ENCODE data around the gene KCTD13.

Gene KCTD13

DNA sequence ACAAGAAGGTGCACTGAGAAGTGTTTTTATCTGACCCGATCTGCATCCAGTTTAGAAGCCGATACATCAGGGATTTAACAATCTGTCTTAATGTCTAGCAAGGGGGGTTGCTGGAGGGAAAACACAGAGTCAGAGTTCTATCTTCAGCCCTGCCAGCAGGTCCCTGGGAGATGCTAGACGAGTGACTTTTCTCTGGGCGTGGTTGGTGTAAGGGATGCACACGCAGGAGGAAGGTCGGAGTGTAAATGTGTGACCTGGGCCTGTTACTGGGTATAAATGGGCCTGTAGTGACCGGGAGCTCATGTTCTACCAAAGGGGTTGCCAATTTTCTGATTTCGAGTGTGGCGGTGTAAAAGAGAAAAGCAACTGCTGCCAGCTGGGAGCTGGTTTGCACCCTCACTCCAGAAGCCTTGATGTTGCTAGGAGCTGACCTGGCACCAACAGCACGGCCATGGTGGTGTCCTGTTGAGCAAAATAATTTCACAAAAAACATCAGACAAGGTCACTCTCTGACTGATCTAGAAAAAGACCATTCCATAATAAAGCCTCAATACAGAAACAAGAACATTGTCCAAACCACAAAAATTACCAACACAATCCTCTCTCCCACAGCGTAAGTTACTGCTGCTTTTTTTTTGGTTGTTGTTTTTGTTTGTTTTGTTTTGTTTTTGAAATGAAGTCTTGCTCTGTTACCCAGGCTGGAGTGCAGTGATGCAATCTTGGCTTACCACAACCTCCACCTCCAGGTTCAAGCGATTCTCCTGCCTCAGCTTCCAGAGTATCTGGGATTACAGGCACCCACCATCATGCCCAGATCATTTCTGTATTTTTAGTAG, 1.3 kb upstream of the KCTD13 start:
- H3K27ac ChIP-seq (ENCODE audit: low read depth, low read length) = peak overlapping the region; percentile 93
- H3K36me3 ChIP-seq (ENCODE audit: control insufficient read depth, insufficient read depth, low read length) = no peaks in the 10 kb centered on the region
- no peak overlapping the region for H3K9ac ChIP-seq (ENCODE audit: low read length)
- H3K4me3 ChIP-seq (ENCODE audit: low read length) = peak overlapping the region; percentile 82
- H3K4me1 ChIP-seq (ENCODE audit: control insufficient read depth, insufficient read depth, low read length) = peaks cover 8% of the 10 kb centered on the region
- no peaks in the 10 kb centered on the region for H3K27me3 ChIP-seq (ENCODE audit: control insufficient read depth, insufficient read depth, low read length)

DNA sequence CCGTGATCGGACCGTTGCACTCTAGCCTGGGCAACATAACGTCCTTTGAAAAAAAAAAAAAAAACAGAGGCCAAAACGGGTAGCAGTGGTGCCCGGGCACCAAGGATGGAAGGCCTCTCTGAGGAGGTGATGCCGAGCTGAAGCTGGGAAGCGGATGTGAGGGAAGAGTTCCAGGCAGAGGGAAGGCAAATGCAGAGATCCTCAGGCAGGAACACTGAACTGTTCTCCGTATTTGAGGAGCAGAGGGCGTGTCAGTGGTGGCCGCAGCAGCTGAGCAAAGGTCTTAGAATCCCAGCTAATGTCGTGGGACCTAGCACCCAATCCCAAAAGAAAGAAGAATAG, 656 bp upstream of the KCTD13 start:
- peak overlapping the region; percentile 93 for H3K27ac ChIP-seq (ENCODE audit: low read depth, low read length)
- H3K4me3 ChIP-seq (ENCODE audit: low read length) = peak overlapping the region; percentile 82

DNA sequence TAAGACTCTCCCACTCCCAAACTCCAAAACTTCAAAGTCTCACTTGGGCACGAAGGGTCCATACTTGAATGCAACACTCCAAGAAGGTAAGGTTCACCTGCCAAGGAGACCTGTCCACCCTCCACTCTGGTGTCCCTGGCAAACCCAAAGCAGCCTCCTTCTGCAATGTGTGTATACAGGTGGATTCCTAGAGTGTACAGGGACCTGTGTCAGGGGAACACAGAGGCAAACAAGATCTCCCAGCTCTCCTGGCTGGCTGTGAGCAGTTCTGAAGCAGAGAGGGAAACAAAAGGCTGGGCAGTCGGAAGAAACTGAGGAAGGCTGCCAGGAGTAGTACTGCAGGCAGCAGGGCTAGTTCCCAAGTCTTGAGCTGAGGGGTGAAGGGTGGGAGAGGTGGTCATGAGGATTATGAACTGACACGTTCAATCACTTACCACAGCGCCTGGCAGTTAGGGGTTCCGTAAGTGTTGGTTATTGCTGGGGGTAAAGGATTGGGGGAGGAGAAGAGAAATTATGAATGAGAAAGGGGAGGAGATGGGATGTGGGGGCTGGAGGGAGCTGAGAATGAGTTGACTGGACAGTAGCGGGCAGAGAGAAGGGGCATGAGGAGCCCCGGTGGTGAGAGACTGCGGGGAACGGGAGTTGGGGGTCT, 795 bp downstream of the KCTD13 start:
- no peak overlapping the region for H3K27ac ChIP-seq (ENCODE audit: low read depth, low read length)
- peaks cover 2% of the 10 kb centered on the region for H3K36me3 ChIP-seq (ENCODE audit: control insufficient read depth, insufficient read depth, low read length)
- no peaks in the 10 kb centered on the region for H3K27me3 ChIP-seq (ENCODE audit: control insufficient read depth, insufficient read depth, low read length)
- peak overlapping the region; percentile 33 for H3K9ac ChIP-seq (ENCODE audit: low read length)
- peak overlapping the region; percentile 79 for H3K4me3 ChIP-seq (ENCODE audit: low read length)
- H3K4me1 ChIP-seq (ENCODE audit: control insufficient read depth, insufficient read depth, low read length) = peaks cover 8% of the 10 kb centered on the region

More for the DNA sequence above, 656 bp upstream of the KCTD13 start:
- H3K4me1 ChIP-seq (ENCODE audit: control insufficient read depth, insufficient read depth, low read length) = peaks cover 8% of the 10 kb centered on the region
- H3K27me3 ChIP-seq (ENCODE audit: control insufficient read depth, insufficient read depth, low read length) = no peaks in the 10 kb centered on the region
- H3K36me3 ChIP-seq (ENCODE audit: control insufficient read depth, insufficient read depth, low read length) = peaks cover under 1% of the 10 kb centered on the region
- peak overlapping the region; percentile 86 for H3K9ac ChIP-seq (ENCODE audit: low read length)

DNA sequence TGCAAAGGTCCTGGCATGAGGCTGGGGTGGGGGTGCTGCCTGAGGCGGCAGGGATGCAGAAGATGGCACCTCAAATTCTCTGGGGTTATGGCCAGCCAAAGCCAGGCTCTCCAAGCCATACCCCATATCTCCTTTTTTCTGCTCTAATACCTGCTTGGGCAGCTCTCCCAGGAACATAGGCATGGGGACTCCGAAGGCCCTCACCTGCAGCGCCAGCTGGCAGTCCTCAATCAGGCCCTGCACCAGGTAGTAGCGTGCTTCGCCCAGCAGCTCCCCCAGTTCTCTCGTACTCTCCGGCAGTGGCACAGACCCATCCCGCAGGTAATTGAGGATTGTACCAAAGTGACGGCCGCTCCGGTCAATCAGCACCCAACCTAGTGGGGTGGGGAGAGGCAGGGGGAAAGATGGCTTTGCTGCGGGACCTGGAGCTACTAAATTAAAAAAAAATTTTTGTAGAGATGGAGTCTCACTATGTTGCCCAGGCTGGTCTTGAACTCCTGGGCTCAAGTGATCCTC, 3.0 kb downstream of the KCTD13 start:
- no peak overlapping the region for H3K9ac ChIP-seq (ENCODE audit: low read length)

DNA sequence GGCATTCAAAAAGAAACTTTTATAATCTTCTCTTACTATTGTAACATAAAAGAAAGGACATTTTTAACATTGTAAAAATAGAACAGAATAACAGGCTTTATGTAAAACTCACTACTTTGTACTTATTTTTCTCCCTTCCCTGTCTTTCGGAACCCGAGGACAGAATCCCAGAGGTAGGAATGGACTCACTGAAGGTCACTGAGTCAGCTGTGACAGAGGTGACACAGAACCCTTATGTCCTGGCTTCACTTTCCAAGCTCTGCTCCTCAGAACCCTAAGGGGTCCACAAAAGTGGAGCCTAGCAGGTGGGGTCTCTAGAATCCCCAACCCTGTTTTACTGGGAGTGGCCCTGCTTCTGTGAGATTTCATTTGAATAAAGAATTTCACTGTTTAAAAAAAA, 3.7 kb downstream of the KCTD13 start:
- Histone ChIP-seq H3K9ac (ENCODE audit: low read length) (no peak overlapping the region), H3K36me3 (ENCODE audit: control insufficient read depth, insufficient read depth, low read length) (peaks cover 2% of the 10 kb centered on the region), H3K27me3 (ENCODE audit: control insufficient read depth, insufficient read depth, low read length) (no peaks in the 10 kb centered on the region), H3K4me3 (ENCODE audit: low read length) (no peak overlapping the region), H3K27ac (ENCODE audit: low read depth, low read length) (no peak overlapping the region), H3K4me1 (ENCODE audit: control insufficient read depth, insufficient read depth, low read length) (peaks cover 8% of the 10 kb centered on the region)

More for the DNA sequence above, 3.0 kb downstream of the KCTD13 start:
- H3K27me3 ChIP-seq (ENCODE audit: control insufficient read depth, insufficient read depth, low read length) = no peaks in the 10 kb centered on the region
- peaks cover 8% of the 10 kb centered on the region for H3K4me1 ChIP-seq (ENCODE audit: control insufficient read depth, insufficient read depth, low read length)
- H3K36me3 ChIP-seq (ENCODE audit: control insufficient read depth, insufficient read depth, low read length) = peaks cover 2% of the 10 kb centered on the region
- H3K4me3 ChIP-seq (ENCODE audit: low read length) = no peak overlapping the region
- H3K27ac ChIP-seq (ENCODE audit: low read depth, low read length) = no peak overlapping the region

DNA sequence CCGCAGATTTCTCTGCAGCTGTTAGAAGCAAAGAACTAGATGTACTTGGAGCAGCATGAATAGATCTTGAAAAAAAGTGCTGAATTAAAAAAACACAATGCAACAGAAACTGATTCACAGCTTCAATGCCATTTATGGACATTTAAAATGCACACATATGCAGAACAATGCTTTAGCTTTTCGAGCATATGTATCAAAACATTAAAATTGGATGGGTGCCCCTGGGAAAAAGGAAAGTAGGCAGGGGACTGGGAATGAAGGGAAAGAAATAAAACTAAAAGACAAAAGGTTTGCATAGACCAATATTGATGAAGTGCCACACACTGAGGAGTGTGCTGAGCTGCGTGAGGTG, 5.0 kb downstream of the KCTD13 start:
- Histone ChIP-seq H3K27ac (ENCODE audit: low read depth, low read length) (no peak overlapping the region), H3K4me3 (ENCODE audit: low read length) (no peak overlapping the region), H3K36me3 (ENCODE audit: control insufficient read depth, insufficient read depth, low read length) (peaks cover 2% of the 10 kb centered on the region), H3K4me1 (ENCODE audit: control insufficient read depth, insufficient read depth, low read length) (peaks cover 4% of the 10 kb centered on the region), H3K27me3 (ENCODE audit: control insufficient read depth, insufficient read depth, low read length) (no peaks in the 10 kb centered on the region), H3K9ac (ENCODE audit: low read length) (no peak overlapping the region)

DNA sequence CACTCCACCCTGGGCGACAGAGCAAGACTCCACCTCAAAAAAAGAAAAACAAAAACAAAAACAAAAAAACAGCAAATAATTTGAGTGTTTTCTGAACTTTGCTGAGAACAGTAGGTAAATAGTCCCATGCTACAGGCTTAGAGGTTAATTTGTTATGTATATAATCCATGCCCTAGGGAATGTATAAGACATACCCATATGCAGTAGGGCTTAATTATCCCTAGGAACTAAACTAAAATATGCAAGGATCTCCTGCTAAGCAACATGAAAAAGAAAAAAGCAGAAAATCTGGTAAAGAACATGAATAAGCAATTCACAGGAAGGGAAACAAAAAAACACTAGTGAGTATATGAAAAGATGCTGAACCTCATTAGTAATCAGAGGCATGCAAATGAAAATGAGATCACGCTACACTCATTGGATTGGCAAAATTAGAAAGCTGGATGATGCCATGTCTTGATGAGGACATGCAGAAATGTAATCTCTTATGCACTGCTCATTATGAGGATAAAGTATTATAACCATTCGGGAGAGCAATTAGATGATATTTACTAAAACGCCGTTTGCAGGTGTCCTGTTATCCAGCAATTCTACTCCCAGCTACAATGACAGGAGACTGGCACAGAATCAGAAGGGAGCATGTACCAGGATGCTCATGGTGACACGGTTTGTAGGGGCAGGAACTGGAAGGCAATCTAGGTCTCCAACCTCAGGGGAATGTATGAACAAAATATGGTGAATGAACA, 5.6 kb downstream of the KCTD13 start:
- Histone ChIP-seq H3K9ac (ENCODE audit: low read length) (no peak overlapping the region), H3K27ac (ENCODE audit: low read depth, low read length) (no peak overlapping the region), H3K36me3 (ENCODE audit: control insufficient read depth, insufficient read depth, low read length) (peaks cover 2% of the 10 kb centered on the region), H3K27me3 (ENCODE audit: control insufficient read depth, insufficient read depth, low read length) (no peaks in the 10 kb centered on the region), H3K4me1 (ENCODE audit: control insufficient read depth, insufficient read depth, low read length) (peaks cover 4% of the 10 kb centered on the region), H3K4me3 (ENCODE audit: low read length) (no peak overlapping the region)

GRCh38 chr16:29916979-29917378, 9.0 kb downstream of the KCTD13 start:
- Histone ChIP-seq H3K36me3 (ENCODE audit: control insufficient read depth, insufficient read depth, low read length) (peaks cover 2% of the 10 kb centered on the region), H3K9ac (ENCODE audit: low read length) (no peak overlapping the region), H3K27ac (ENCODE audit: low read depth, low read length) (no peak overlapping the region)

DNA sequence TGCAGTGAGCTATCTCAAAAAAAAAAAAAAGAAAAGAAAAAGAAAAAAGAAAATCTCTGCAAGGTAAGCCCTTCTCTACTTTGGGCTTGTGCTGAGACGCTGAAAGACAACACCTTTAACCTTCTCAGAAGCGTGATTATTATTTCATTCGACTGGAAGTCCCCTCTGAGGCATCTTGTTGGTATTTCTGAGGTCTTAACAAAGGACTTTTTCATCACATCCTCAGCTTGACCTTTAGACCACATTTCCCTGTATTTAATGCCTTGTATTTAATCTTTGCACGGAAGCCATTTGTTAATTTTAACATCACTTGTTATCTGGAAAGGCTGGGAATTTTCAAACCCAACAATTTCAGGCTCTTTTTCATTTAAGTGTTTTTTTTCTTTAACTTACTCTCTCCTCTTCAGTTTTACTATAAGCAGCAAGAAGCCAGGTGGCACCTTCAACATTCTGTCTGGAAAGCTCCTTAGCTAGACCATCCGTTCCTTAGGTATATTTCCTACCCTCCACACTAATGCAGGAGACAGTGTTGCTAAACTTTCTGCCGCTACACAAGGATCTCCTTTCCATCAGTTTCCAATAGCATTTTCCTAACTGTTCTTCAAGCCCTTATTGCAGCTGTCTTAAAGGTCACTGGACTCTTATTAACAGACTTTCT, 10.3 kb downstream of the KCTD13 start:
- H3K27me3 ChIP-seq (ENCODE audit: control insufficient read depth, insufficient read depth, low read length) = no peaks in the 10 kb centered on the region
- no peaks in the 10 kb centered on the region for H3K36me3 ChIP-seq (ENCODE audit: control insufficient read depth, insufficient read depth, low read length)
- H3K27ac ChIP-seq (ENCODE audit: low read depth, low read length) = no peak overlapping the region
- no peak overlapping the region for H3K4me3 ChIP-seq (ENCODE audit: low read length)
- H3K4me1 ChIP-seq (ENCODE audit: control insufficient read depth, insufficient read depth, low read length) = no peaks in the 10 kb centered on the region
- H3K9ac ChIP-seq (ENCODE audit: low read length) = no peak overlapping the region

More at GRCh38 chr16:29916979-29917378, 9.0 kb downstream of the KCTD13 start:
- no peaks in the 10 kb centered on the region for H3K4me1 ChIP-seq (ENCODE audit: control insufficient read depth, insufficient read depth, low read length)
- H3K4me3 ChIP-seq (ENCODE audit: low read length) = no peak overlapping the region
- no peaks in the 10 kb centered on the region for H3K27me3 ChIP-seq (ENCODE audit: control insufficient read depth, insufficient read depth, low read length)

DNA sequence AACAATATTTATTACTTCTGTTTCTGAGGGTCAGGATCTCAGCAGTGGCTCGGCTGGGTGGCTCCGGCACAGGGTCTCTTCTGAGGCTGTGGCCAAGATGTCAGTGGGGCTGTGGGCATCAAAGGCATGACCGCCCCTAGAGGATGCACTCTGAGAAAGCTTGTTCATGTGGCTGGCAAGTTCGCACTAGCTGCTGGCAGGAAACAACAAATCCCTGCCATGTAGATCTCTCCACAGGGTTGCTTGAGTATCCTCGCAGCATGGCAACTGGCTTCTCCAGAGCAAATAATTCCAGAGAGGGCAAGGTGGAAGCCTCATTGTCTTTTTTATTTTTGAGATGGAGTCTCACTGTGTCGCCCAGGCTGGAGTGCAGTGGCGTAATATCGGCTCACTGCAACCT, 12.5 kb downstream of the KCTD13 start:
- no peaks in the 10 kb centered on the region for H3K4me1 ChIP-seq (ENCODE audit: control insufficient read depth, insufficient read depth, low read length)
- H3K9ac ChIP-seq (ENCODE audit: low read length) = no peak overlapping the region
- no peaks in the 10 kb centered on the region for H3K36me3 ChIP-seq (ENCODE audit: control insufficient read depth, insufficient read depth, low read length)
- no peak overlapping the region for H3K27ac ChIP-seq (ENCODE audit: low read depth, low read length)
- no peaks in the 10 kb centered on the region for H3K27me3 ChIP-seq (ENCODE audit: control insufficient read depth, insufficient read depth, low read length)
- no peak overlapping the region for H3K4me3 ChIP-seq (ENCODE audit: low read length)

DNA sequence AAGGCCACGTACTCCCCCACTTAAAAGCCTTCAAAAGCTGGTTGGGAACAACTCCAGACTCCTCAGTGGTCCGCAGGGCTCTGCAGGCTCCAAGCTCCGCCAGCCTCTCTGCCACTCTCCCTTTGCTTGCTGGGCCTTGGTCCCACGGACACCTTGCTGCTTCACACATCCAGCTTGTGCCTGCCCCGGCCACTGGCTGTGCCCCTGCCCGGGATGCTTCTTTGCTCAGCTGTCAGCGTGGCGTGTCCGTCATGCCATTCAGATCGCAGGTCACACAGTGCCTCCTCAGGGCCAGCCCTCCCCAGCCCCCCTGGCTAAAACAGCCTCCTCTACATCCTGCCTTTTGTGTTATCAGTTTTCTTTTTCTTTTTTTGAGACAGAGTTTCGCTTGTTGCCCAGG, 13.9 kb downstream of the KCTD13 start:
- H3K4me1 ChIP-seq (ENCODE audit: control insufficient read depth, insufficient read depth, low read length) = no peaks in the 10 kb centered on the region
- H3K4me3 ChIP-seq (ENCODE audit: low read length) = no peak overlapping the region
- no peaks in the 10 kb centered on the region for H3K27me3 ChIP-seq (ENCODE audit: control insufficient read depth, insufficient read depth, low read length)
- H3K9ac ChIP-seq (ENCODE audit: low read length) = no peak overlapping the region
- H3K36me3 ChIP-seq (ENCODE audit: control insufficient read depth, insufficient read depth, low read length) = no peaks in the 10 kb centered on the region
- H3K27ac ChIP-seq (ENCODE audit: low read depth, low read length) = no peak overlapping the region

GRCh38 chr16:29911676-29912010, 14.4 kb downstream of the KCTD13 start:
- Histone ChIP-seq H3K4me3 (ENCODE audit: low read length) (no peak overlapping the region), H3K27me3 (ENCODE audit: control insufficient read depth, insufficient read depth, low read length) (no peaks in the 10 kb centered on the region), H3K9ac (ENCODE audit: low read length) (no peak overlapping the region), H3K4me1 (ENCODE audit: control insufficient read depth, insufficient read depth, low read length) (no peaks in the 10 kb centered on the region), H3K36me3 (ENCODE audit: control insufficient read depth, insufficient read depth, low read length) (no peaks in the 10 kb centered on the region), H3K27ac (ENCODE audit: low read depth, low read length) (no peak overlapping the region)
